Cardiac septum (tissue), 1 donor: ENCODE data around the gene CLCN2. TPM values are rescaled to one million over a fixed set of nuclear protein-coding genes. Genes with fewer than 3 reads are reported as not detected.
A peak's percentile ranks its signal among the peaks of the same experiment; 100 is the strongest.

Source experiments
- DNase-seq: peaks from one replicate; pipeline ENCODE4 v3.0.0-alpha.2; 2020; ENCODE audit warnings: low spot score
- intact Hi-C: fragments of 100-400 bp; cut with DNase I; formaldehyde crosslinking; loops from one replicate; pipeline ENCODE4 v1.14.0; 2022
- total RNA-seq: library from RNA; stranded (reverse); fragmentation: NEBNext Ultra II Directional; extraction: Animal tissue kit (Norgen Biotek cat#: 25700); gene quantifications from one replicate; pipeline ENCODE4 v1.2.1, GENCODE V29; 2021
- donor health status: DM: no; HTN: no; CAD: no.

CLCN2 gene
- total RNA-seq, 1 donor from 2014 or later: 3.1 TPM

DNA sequence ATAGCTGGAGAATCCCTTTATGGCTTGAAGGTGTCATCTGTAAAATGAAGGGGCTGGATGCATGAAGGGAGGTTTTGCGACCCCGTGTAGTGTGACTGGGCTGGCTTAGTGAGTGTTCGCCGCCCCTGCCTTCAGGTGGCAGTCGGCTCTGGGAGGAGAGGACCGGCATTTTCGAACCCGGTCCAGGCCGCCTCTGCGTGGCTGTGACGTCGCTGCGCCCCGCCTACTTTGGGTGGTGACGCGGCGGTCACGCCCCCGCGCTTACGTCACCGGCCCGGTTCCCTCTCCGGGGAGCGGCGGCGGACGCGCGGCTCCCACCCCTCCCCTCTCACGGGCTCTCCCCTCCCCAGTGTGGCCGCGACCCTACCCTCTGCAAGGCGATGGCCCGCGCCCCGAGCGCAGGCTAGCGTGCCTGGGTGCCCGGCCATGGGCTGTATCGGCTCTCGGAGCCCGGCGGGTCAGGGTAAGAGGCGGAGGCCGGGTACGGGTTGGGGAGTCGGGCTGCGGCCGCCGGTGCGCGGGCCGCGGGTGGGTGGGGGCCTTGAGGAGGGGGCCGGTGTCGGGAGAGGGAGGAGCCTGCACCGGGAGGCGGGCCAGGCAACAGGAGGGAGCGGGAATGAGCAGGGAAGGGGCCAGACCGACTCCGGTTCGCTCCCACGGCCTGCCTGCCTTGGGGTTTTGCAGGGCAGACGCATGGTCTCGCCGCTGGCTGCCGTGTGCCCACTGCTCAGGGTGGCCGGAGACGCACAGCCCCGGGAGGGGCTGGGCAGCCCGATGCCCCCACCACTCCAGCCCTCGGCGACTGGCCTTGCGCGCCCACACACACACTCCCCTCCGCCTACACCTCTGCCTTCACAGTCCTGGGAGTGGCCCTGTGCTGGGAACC lies 25.5 kb downstream of the CLCN2 start:
- DNase-seq: peak; percentile 95
- intact Hi-C loops: loop anchor here (2.0 kb wide), 2 partner anchors 21 to 27 kb away; partner anchors contain the start of gene EIF4G1

GRCh38 chr3:184335291-184335660 lies 26.1 kb downstream of the CLCN2 start:
- intact Hi-C loops: no loop called here
- DNase-seq: no peak

DNA sequence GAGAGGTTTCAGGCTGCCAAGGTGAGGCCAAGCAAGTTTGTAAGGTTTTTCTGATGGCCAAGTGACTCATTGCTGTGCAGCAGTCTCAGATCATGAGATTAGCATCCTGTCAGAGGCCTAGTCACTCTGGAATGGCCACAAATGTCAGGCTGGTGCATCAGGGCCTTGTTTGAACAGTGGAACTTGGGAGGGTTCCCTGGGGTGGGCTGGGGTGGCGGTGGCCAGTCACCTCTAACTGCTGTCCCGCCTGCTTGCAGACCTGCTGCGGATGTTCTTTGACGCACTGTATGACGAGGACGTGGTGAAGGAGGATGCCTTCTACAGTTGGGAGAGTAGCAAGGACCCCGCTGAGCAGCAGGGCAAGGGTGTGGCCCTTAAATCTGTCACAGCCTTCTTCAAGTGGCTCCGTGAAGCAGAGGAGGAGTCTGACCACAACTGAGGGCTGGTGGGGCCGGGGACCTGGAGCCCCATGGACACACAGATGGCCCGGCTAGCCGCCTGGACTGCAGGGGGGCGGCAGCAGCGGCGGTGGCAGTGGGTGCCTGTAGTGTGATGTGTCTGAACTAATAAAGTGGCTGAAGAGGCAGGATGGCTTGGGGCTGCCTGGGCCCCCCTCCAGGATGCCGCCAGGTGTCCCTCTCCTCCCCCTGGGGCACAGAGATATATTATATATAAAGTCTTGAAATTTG lies 26.8 kb downstream of the CLCN2 start:
- intact Hi-C loops: no loop called here

DNA sequence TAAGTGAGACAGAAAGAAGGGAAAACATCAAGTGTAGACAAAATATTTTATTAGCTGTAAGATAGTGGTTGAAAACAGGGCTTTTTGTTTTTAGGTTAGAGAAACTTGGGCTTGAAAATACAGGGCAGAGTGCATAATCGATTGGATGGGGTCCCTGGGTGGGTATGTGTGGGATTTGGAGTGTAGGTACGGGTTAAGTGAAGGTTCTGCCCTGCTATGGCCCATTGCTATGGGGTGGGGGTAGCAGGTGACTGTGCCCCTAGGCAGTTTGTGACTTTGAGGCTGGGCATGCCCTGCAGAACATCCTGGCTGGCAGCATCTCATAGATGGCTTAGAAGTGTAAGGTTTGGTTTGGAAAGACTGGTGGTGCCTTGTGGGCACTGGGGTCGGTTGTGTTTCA lies 27.7 kb downstream of the CLCN2 start:
- DNase-seq: no peak
- intact Hi-C loops: no loop called here

More for the DNA sequence above, 26.8 kb downstream of the CLCN2 start:
- DNase-seq: no peak

GRCh38 chr3:184333190-184333589 lies 28.2 kb downstream of the CLCN2 start:
- DNase-seq: no peak

GRCh38 chr3:184332370-184333090 lies 28.9 kb downstream of the CLCN2 start:
- intact Hi-C loops: no loop called here
- no peak for DNase-seq

More at GRCh38 chr3:184333190-184333589, 28.2 kb downstream of the CLCN2 start:
- intact Hi-C loops: no loop called here

DNA sequence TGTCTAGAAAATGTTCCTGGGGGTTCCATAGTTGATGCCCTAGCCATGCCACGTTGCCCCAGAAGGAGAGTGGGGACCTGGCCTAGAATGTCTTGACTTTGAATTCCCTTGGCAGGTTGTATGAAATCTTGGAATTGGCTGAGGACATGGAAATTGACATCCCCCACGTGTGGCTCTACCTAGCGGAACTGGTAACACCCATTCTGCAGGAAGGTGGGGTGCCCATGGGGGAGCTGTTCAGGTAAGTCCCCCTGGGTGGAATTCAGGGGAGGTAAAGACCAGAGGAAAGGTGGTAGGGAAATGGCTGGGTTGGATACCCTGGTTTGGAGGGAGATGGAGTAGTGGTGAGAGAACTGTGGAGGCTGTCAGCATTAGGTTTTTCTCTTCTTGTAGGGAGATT lies 32.9 kb downstream of the CLCN2 start:
- DNase-seq: no peak
- intact Hi-C loops: no loop called here

- intact Hi-C loops: no loop called here
- DNase-seq: no peak
Measured at GRCh38 chr3:184327171-184327570, 34.2 kb downstream of the CLCN2 start.

GRCh38 chr3:184325715-184326369 lies 35.6 kb downstream of the CLCN2 start:
- intact Hi-C loops: no loop called here
- DNase-seq: no peak

DNA sequence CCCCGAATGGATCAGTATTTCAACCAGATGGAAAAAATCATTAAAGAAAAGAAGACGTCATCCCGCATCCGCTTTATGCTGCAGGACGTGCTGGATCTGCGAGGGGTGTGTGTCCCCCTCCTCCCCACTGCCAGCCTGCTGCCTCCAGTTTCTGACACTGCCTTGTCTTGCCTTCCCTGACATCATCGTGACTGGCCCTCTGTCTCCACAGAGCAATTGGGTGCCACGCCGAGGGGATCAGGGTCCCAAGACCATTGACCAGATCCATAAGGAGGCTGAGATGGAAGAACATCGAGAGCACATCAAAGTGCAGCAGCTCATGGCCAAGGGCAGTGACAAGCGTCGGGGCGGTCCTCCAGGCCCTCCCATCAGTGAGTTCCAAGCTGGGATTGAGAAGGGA lies 36.1 kb downstream of the CLCN2 start:
- DNase-seq: no peak
- intact Hi-C loops: no loop called here

DNA sequence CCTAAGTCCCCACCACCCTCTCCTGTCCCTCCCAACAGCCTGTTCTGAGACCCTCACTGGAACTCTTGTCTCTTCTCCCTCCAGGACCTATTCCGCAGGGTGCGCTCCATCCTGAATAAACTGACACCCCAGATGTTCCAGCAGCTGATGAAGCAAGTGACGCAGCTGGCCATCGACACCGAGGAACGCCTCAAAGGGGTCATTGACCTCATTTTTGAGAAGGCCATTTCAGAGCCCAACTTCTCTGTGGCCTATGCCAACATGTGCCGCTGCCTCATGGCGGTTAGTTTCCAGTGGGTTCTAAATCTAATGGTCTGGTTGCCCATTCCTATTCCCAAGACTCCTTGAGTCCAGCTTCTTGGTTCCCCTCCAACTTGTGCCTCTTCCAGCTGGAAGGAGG lies 37.7 kb downstream of the CLCN2 start:
- intact Hi-C loops: no loop called here
- no peak for DNase-seq

GRCh38 chr3:184322731-184323487 lies 38.5 kb downstream of the CLCN2 start:
- no peak for DNase-seq

GRCh38 chr3:184321666-184322065 lies 39.7 kb downstream of the CLCN2 start:
- intact Hi-C loops: no loop called here
- DNase-seq: no peak

More at GRCh38 chr3:184322731-184323487, 38.5 kb downstream of the CLCN2 start:
- intact Hi-C loops: no loop called here

DNA sequence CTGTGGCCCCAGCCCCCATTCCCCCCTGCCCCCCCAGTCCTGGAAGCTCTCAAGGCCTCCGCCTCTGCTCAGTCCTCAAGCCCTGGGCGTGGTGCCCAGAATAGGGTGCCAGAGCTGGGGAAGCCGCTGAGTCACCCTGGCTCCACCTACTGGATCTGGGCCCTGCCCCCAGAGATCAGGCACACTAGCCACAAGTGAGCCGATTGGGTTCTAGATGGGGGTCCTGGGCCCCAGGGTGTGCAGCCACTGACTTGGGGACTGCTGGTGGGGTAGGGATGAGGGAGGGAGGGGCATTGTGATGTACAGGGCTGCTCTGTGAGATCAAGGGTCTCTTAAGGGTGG lies 41.3 kb downstream of the CLCN2 start:
- intact Hi-C loops: no loop called here
- DNase-seq: peak; percentile 96

- intact Hi-C loops: no loop called here
- DNase-seq: no peak
Measured at GRCh38 chr3:184317201-184317600, 44.2 kb downstream of the CLCN2 start.

GRCh38 chr3:184316792-184317191 lies 44.6 kb downstream of the CLCN2 start:
- intact Hi-C loops: no loop called here
- no peak for DNase-seq

GRCh38 chr3:184315871-184316661 lies 45.3 kb downstream of the CLCN2 start:
- no peak for DNase-seq
- intact Hi-C loops: loop anchor here (2.0 kb wide), 2 partner anchors 21 to 47 kb away; partner anchors contain the start of gene FAM131A

DNA sequence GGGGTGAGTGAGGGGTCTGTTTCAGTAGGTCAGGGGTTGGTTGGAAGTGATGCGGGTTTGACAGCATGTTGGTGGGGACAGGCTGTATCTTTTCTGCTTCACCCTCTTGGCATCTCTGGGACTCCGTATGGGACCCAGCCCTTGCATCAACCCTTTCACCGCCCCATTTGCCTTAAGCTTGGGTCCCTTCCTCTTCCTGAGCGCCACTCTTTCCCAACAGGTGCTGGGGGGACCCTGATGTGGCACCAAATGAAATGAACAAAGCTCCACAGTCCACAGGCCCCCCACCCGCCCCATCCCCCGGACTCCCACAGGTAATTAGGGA lies 45.9 kb downstream of the CLCN2 start:
- intact Hi-C loops: loop anchor here (2.0 kb wide), 2 partner anchors 21 to 47 kb away; partner anchors contain the start of gene FAM131A
- DNase-seq: no peak
